ENCODE results near the gene FEM1A. TPM values are rescaled to one million over a fixed set of nuclear protein-coding genes. Genes with fewer than 3 reads are reported as not detected.
"Not testable (repeated sequence)": the region's sequence is repeated elsewhere in the genome, so short reads cannot be mapped to it uniquely, and the experiment has no call there.

Gene FEM1A
- total and polyA plus RNA-seq, 4 donors: 5.6 to 14.6 (median 8.6) TPM

- Histone ChIP-seq H3K9me3 (ENCODE audit: control insufficient read depth in 4 of 4, insufficient read depth in 3 of 4, low read length in 3 of 4) (peaks cover 0 to 5% (median 0%) of the 10 kb centered on the region in 4 donors), H3K9ac (ENCODE audit: insufficient read depth in 1 of 2, low read length in 2 of 2) (no peak overlapping the region), H3K27me3 (ENCODE audit: control insufficient read depth in 3 of 3, insufficient read depth in 3 of 3, low read length in 2 of 3) (no peaks in the 10 kb centered on the region), H3K36me3 (ENCODE audit: control insufficient read depth in 4 of 4, insufficient read depth in 4 of 4, low read length in 4 of 4) (no peaks in the 10 kb centered on the region), H3K4me3 (no peak overlapping the region), H3K27ac (ENCODE audit: low read depth in 1 of 2, low read length in 1 of 2) (no peak overlapping the region), H3K4me1 (ENCODE audit: control insufficient read depth in 5 of 5, insufficient read depth in 5 of 5, low read length in 5 of 5) (no peaks in the 10 kb centered on the region)
- no peak for ATAC-seq (ENCODE audit: insufficient read depth, low FRiP score)
- DNase-seq: no peak
- no peak for TF ChIP-seq CTCF (IDR thresholded peaks at IDR 0.05; ENCODE audit: control extremely low read depth, extremely low read depth)
- 50 to 56% methylated on average over 14 of the region's 14 CpGs for WGBS, 2 donors
These were observed 14.9 kb upstream of the FEM1A start for GRCh38 chr19:4776436-4777211.

- H3K9ac ChIP-seq (ENCODE audit: insufficient read depth in 1 of 2, low read length in 2 of 2); H3K36me3 ChIP-seq (ENCODE audit: control insufficient read depth in 4 of 4, insufficient read depth in 4 of 4, low read length in 4 of 4); ATAC-seq (ENCODE audit: insufficient read depth, low FRiP score); H3K4me1 ChIP-seq (ENCODE audit: control insufficient read depth in 5 of 5, insufficient read depth in 5 of 5, low read length in 5 of 5); H3K9me3 ChIP-seq (ENCODE audit: control insufficient read depth in 4 of 4, insufficient read depth in 3 of 4, low read length in 3 of 4); H3K27me3 ChIP-seq (ENCODE audit: control insufficient read depth in 3 of 3, insufficient read depth in 3 of 3, low read length in 2 of 3); H3K27ac ChIP-seq (ENCODE audit: low read depth in 1 of 2, low read length in 1 of 2); DNase-seq; H3K4me3 ChIP-seq: not testable (repeated sequence)
- 64 to 75% methylated on average over 5 of the region's 5 CpGs for WGBS, 2 donors
These were observed 13.4 kb upstream of the FEM1A start for GRCh38 chr19:4778124-4778523.

DNA sequence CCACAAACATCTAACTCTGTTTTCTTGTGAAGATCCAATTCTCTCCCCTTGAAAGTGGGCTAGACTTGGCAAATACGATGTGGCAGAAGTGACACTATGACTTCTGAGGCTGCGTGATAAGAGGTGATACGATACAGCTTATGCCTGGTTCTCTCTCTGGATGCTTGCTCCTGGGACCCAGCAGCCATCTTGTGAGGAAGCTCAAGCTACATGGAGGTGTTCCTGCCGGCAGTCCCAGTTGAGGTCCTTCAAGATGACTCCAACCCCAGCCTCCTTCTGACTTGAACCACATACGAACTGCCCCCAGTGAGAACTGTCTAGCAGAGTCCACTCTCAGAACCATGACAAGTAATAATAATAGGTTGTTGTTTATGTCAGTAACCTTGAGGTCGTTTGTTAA is 10.7 kb upstream of the FEM1A start:
- peaks cover 0 to 5% (median 0%) of the 10 kb centered on the region in 4 donors for H3K9me3 ChIP-seq (ENCODE audit: control insufficient read depth in 4 of 4, insufficient read depth in 3 of 4, low read length in 3 of 4)
- H3K4me1 ChIP-seq (ENCODE audit: control insufficient read depth in 5 of 5, insufficient read depth in 5 of 5, low read length in 5 of 5): no peaks in the 10 kb centered on the region
- peaks cover 0 to 7% (median 3%) of the 10 kb centered on the region in 3 donors for H3K27me3 ChIP-seq (ENCODE audit: control insufficient read depth in 3 of 3, insufficient read depth in 3 of 3, low read length in 2 of 3)
- ATAC-seq (ENCODE audit: insufficient read depth, low FRiP score): no peak
- WGBS, 2 donors: 83 to 84% methylated on average over 6 of the region's 6 CpGs
- no peak for DNase-seq
- H3K27ac ChIP-seq (ENCODE audit: low read depth in 1 of 2, low read length in 1 of 2): no peak overlapping the region
- no peak overlapping the region for H3K4me3 ChIP-seq
- no peak for TF ChIP-seq CTCF (IDR thresholded peaks at IDR 0.05; ENCODE audit: control extremely low read depth, extremely low read depth)
- H3K9ac ChIP-seq (ENCODE audit: insufficient read depth in 1 of 2, low read length in 2 of 2): no peak overlapping the region
- H3K36me3 ChIP-seq (ENCODE audit: control insufficient read depth in 4 of 4, insufficient read depth in 4 of 4, low read length in 4 of 4): no peaks in the 10 kb centered on the region

DNA sequence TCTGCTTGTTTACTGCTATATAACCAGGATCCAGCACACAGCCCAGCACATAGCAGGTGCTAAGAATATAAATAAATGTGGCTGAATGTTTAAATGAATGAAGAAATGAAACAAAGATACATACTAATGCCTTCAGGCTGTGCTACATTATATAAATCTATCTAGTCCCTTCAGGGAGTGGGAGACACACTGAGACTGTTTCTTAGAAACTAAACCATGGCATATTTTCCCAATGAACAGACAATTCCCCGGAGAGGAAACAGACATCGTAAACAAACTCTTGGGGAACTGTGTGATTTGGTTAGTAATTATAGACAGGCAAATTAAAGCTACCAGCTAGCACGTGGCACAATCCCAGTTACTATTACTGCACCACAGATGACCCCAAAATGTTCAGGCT is 9.7 kb upstream of the FEM1A start:
- H3K36me3 ChIP-seq (ENCODE audit: control insufficient read depth in 4 of 4, insufficient read depth in 4 of 4, low read length in 4 of 4): no peaks in the 10 kb centered on the region
- H3K9ac ChIP-seq (ENCODE audit: insufficient read depth in 1 of 2, low read length in 2 of 2): no peak overlapping the region
- no peaks in the 10 kb centered on the region for H3K4me1 ChIP-seq (ENCODE audit: control insufficient read depth in 5 of 5, insufficient read depth in 5 of 5, low read length in 5 of 5)
- H3K4me3 ChIP-seq: no peak overlapping the region
- H3K27ac ChIP-seq (ENCODE audit: low read depth in 1 of 2, low read length in 1 of 2): no peak overlapping the region
- no peak for DNase-seq
- H3K9me3 ChIP-seq (ENCODE audit: control insufficient read depth in 4 of 4, insufficient read depth in 3 of 4, low read length in 3 of 4): peaks cover 0 to 5% (median 0%) of the 10 kb centered on the region in 4 donors
- peaks cover 0 to 7% (median 3%) of the 10 kb centered on the region in 3 donors for H3K27me3 ChIP-seq (ENCODE audit: control insufficient read depth in 3 of 3, insufficient read depth in 3 of 3, low read length in 2 of 3)
- TF ChIP-seq CTCF (IDR thresholded peaks at IDR 0.05; ENCODE audit: control extremely low read depth, extremely low read depth): no peak
- 51 to 54% methylated on average over 3 of the region's 3 CpGs for WGBS, 2 donors
- ATAC-seq (ENCODE audit: insufficient read depth, low FRiP score): no peak

DNA sequence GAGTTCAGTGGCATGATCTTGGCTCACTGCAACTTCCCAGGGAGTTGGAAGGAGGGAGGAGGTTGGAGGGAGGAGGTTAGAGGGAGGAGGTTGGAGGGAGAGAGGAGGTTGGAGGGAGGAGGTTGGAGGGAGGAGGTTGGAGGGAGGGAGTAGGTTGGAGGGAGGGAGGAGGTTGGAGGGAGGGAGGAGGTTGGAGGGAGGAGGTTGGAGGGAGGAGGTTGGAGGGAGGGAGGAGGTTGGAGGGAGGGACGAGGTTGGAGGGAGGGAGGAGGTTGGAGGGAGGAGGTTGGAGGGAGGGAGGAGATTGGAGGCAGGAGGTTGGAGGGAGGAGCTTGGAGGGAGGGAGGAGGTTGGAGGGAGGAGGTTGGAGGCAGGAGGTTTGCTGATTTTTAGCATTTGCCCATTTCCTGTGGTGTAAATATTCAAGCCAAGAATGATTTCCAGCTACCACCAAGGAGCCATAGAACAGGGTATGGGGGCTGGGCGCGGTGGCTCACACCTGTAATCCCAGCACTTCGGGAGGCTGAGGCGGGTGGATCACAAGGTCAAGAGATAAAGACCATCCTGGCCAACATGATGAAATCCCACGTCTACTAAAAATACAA is 5.0 kb upstream of the FEM1A start:
- H3K4me3 ChIP-seq; ATAC-seq (ENCODE audit: insufficient read depth, low FRiP score); H3K9me3 ChIP-seq (ENCODE audit: control insufficient read depth in 4 of 4, insufficient read depth in 3 of 4, low read length in 3 of 4); H3K4me1 ChIP-seq (ENCODE audit: control insufficient read depth in 5 of 5, insufficient read depth in 5 of 5, low read length in 5 of 5); H3K27me3 ChIP-seq (ENCODE audit: control insufficient read depth in 3 of 3, insufficient read depth in 3 of 3, low read length in 2 of 3); H3K9ac ChIP-seq (ENCODE audit: insufficient read depth in 1 of 2, low read length in 2 of 2); H3K27ac ChIP-seq (ENCODE audit: low read depth in 1 of 2, low read length in 1 of 2); DNase-seq; H3K36me3 ChIP-seq (ENCODE audit: control insufficient read depth in 4 of 4, insufficient read depth in 4 of 4, low read length in 4 of 4): not testable (repeated sequence)
- WGBS, 2 donors: 67 to 72% methylated on average over 6 of the region's 6 CpGs
